Testis (tissue), 3 donors: ENCODE measurements around the gene VCAM1. TPM values are rescaled to one million over a fixed set of nuclear protein-coding genes. Genes with fewer than 3 reads are reported as not detected.

Experiments used
- DNase-seq: peaks from one replicate; pipeline ENCODE4 v3.0.0-alpha.2; 2019
- H3K27ac ChIP-seq, 2 donors: fragments of 200-600 bp; sonication (generic); one replicate each; pipeline ENCODE4 v1.5.1; 2019
- H3K27me3 ChIP-seq: fragments of 200-600 bp; sonication (generic); one replicate; pipeline ENCODE4 v1.5.1; 2019
- H3K36me3 ChIP-seq: fragments of 200-600 bp; sonication (generic); one replicate; pipeline ENCODE4 v1.5.1; 2017; ENCODE audit warnings: low read depth; ENCODE audit errors: missing control alignments
- H3K4me1 ChIP-seq: fragments of 200-600 bp; sonication (generic); one replicate; pipeline ENCODE4 v1.5.1; 2019
- H3K4me3 ChIP-seq, 2 donors: fragments of 200-600 bp; sonication (generic); one replicate each; pipeline ENCODE4 v1.5.1; 2017 to 2019
- H3K9me3 ChIP-seq: fragments of 200-600 bp; sonication (generic); one replicate; pipeline ENCODE4 v1.5.1; 2017
- CTCF ChIP-seq, 3 experiments: fragments of 450-650 bp in 2 of 3; fragments of 200-600 bp in 1 of 3; sonication (generic) in 1 of 3; IDR thresholded peaks; one replicate each; pipeline ENCODE4 v1.5.1; 2016 to 2019; ENCODE audit warnings: antibody characterized with exemption in 3 of 3, mild to moderate bottlenecking in 2 of 3, moderate library complexity in 1 of 3
- POLR2A ChIP-seq: fragments of 450-650 bp; IDR thresholded peaks from one replicate; pipeline ENCODE4 v1.6.1; 2017; ENCODE audit warnings: antibody characterized with exemption, mild to moderate bottlenecking, moderate library complexity
- WGBS, 2 donors: methylation state at CpG; one replicate each; pipeline ENCODE4 v1.1.5; 2018; 5-methylcytosine and 5-hydroxymethylcytosine counted together
- intact Hi-C: fragments of 100-400 bp; cut with DNase I; formaldehyde crosslinking; loops from one replicate; pipeline ENCODE4 v1.15.1; 2023; ENCODE audit warnings: low total_unique reads
- polyA plus RNA-seq: library from polyadenylated mRNA; stranded (reverse); fragments of 350-450 nt; fragmentation: Illumina TruSeq; extraction: RNeasy Lipid Tissue Mini Kit (QIAGEN cat#74804); gene quantifications from one replicate; pipeline ENCODE4 v1.2.3, GENCODE V29; 2014; ENCODE audit warnings: low read depth, low replicate concordance; ENCODE audit not compliant: insufficient read depth
- total RNA-seq, 2 donors: library from RNA; depleted of rRNA; stranded (reverse); fragments of >200 nt; gene quantifications; one replicate each; pipeline ENCODE4 v1.2.3, GENCODE V29; 2016

The VCAM1 gene
- total and polyA plus RNA-seq, 3 donors from 2014 or later = 4.1 to 11.7 (median 8.6) TPM

- WGBS, 2 donors = 34 to 35% methylated on average over 1 of the region's 1 CpG
- H3K27ac ChIP-seq = no peak overlapping the region
- no peaks in the 10 kb centered on the region for H3K27me3 ChIP-seq
- no peak overlapping the region for H3K4me3 ChIP-seq
- H3K9me3 ChIP-seq = no peaks in the 10 kb centered on the region
- no peaks in the 10 kb centered on the region for H3K36me3 ChIP-seq
- DNase-seq = no peak
- intact Hi-C loops = no loop called here
- TF ChIP-seq CTCF (IDR thresholded peaks at IDR 0.05) = no peak
- TF ChIP-seq POLR2A = no peak
- peaks cover 4% of the 10 kb centered on the region for H3K4me1 ChIP-seq
Measured at GRCh38 chr1:100736746-100737145, 17.2 kb downstream of the VCAM1 start.

GRCh38 chr1:100746542-100746932, 27.0 kb downstream of the VCAM1 start:
- Histone ChIP-seq H3K4me1 (no peaks in the 10 kb centered on the region), H3K27me3 (no peaks in the 10 kb centered on the region), H3K4me3 (no peak overlapping the region), H3K36me3 (no peaks in the 10 kb centered on the region), H3K9me3 (no peaks in the 10 kb centered on the region), H3K27ac (no peak overlapping the region)
- intact Hi-C loops = no loop called here
- TF ChIP-seq CTCF (IDR thresholded peaks at IDR 0.05) (no peak), POLR2A (no peak)
- 85 to 86% methylated on average over 3 of the region's 3 CpGs for WGBS, 2 donors
- no peak for DNase-seq

- intact Hi-C loops = no loop called here
- 92 to 97% methylated on average over 2 of the region's 2 CpGs for WGBS, 2 donors
Measured at GRCh38 chr1:100747771-100748170, 28.2 kb downstream of the VCAM1 start.

GRCh38 chr1:100750005-100750885, 30.7 kb downstream of the VCAM1 start:
- intact Hi-C loops = no loop called here
- no peak for TF ChIP-seq CTCF (IDR thresholded peaks at IDR 0.05)
- no peak for TF ChIP-seq POLR2A

More at GRCh38 chr1:100747771-100748170, 28.2 kb downstream of the VCAM1 start:
- no peak for DNase-seq
- TF ChIP-seq CTCF (IDR thresholded peaks at IDR 0.05) = no peak
- TF ChIP-seq POLR2A = no peak
- H3K36me3 ChIP-seq = no peaks in the 10 kb centered on the region
- no peaks in the 10 kb centered on the region for H3K27me3 ChIP-seq
- no peaks in the 10 kb centered on the region for H3K9me3 ChIP-seq
- H3K4me1 ChIP-seq = no peaks in the 10 kb centered on the region
- no peak overlapping the region for H3K4me3 ChIP-seq
- H3K27ac ChIP-seq = no peak overlapping the region

GRCh38 chr1:100752791-100753190, 33.2 kb downstream of the VCAM1 start:
- no peaks in the 10 kb centered on the region for H3K9me3 ChIP-seq
- H3K4me3 ChIP-seq = no peak overlapping the region
- H3K4me1 ChIP-seq = no peaks in the 10 kb centered on the region
- intact Hi-C loops = no loop called here
- no peaks in the 10 kb centered on the region for H3K36me3 ChIP-seq
- H3K27ac ChIP-seq = no peak overlapping the region
- no peaks in the 10 kb centered on the region for H3K27me3 ChIP-seq
- TF ChIP-seq POLR2A = no peak
- no peak for TF ChIP-seq CTCF (IDR thresholded peaks at IDR 0.05)
- DNase-seq = no peak
- WGBS, 2 donors = 92% methylated on average over 5 of the region's 5 CpGs

More at GRCh38 chr1:100750005-100750885, 30.7 kb downstream of the VCAM1 start:
- 89 to 93% methylated on average over 9 of the region's 9 CpGs for WGBS, 2 donors
- Histone ChIP-seq H3K27me3 (no peaks in the 10 kb centered on the region), H3K4me3 (no peak overlapping the region), H3K4me1 (no peaks in the 10 kb centered on the region), H3K9me3 (no peaks in the 10 kb centered on the region), H3K27ac (no peak overlapping the region), H3K36me3 (no peaks in the 10 kb centered on the region)
- DNase-seq = no peak
